GM13976 (cell line): Measurements from ENCODE around the gene IQSEC3.

Source experiments
- DNase-seq: peaks from one replicate; pipeline ENCODE4 v3.0.0; 2012; ENCODE audit warnings: low spot score
- CTCF ChIP-seq: IDR thresholded peaks from 2 replicates; pipeline ENCODE4 v1.5.1; 2012; ENCODE audit warnings: borderline replicate concordance, mild to moderate bottlenecking; ENCODE audit not compliant: insufficient read depth; ENCODE audit errors: extremely low read depth, missing control alignments, control extremely low read depth
- in situ Hi-C: fragments of 300-500 bp; cut with MboI; formaldehyde crosslinking; loops from one replicate; pipeline ENCODE4 v1.12.0; 2022; ENCODE audit warnings: low sequenced_read_pairs, mixed read lengths, inconsistent platforms; ENCODE audit not compliant: unreplicated experiment

The IQSEC3 gene

GRCh38 chr12:139585-139984, 73.0 kb downstream of the IQSEC3 start:
- no peak for TF ChIP-seq CTCF
- in situ Hi-C loops, result no loop called here
- no peak for DNase-seq

GRCh38 chr12:140162-140561, 73.6 kb downstream of the IQSEC3 start:
- no peak for TF ChIP-seq CTCF
- in situ Hi-C loops, result no loop called here

GRCh38 chr12:143964-144649, 77.5 kb downstream of the IQSEC3 start:
- in situ Hi-C loops, result no loop called here
- DNase-seq, result no peak
- no peak for TF ChIP-seq CTCF

More at GRCh38 chr12:140162-140561, 73.6 kb downstream of the IQSEC3 start:
- no peak for DNase-seq

- DNase-seq, result no peak
- in situ Hi-C loops, result no loop called here
- no peak for TF ChIP-seq CTCF
These were observed 78.2 kb downstream of the IQSEC3 start for GRCh38 chr12:144650-145284.

- in situ Hi-C loops, result no loop called here
- TF ChIP-seq CTCF, result no peak
- DNase-seq, result no peak
These were observed 78.9 kb downstream of the IQSEC3 start for GRCh38 chr12:145369-145960.

GRCh38 chr12:147242-147641, 80.7 kb downstream of the IQSEC3 start:
- DNase-seq, result no peak
- no peak for TF ChIP-seq CTCF
- in situ Hi-C loops, result no loop called here
